Smooth muscle cell (in vitro differentiated cells): ENCODE measurements around the gene TMEM130. TPM values are rescaled to one million over a fixed set of nuclear protein-coding genes. Genes with fewer than 3 reads are reported as not detected.

ENCODE experiments used
- DNase-seq: peaks from one replicate; lab custom pipeline; 2025; ENCODE audit not compliant: unreplicated experiment; lab: John Stamatoyannopoulos, UW
- H2AFZ ChIP-seq: fragments of 200-600 bp; sonication (generic); 2 replicates; pipeline ENCODE4 v1.6.0; 2016; ENCODE audit warnings: antibody characterized with exemption, low read depth, mild to moderate bottlenecking
- H3F3A ChIP-seq: fragments of 200-600 bp; sonication (generic); 2 replicates; pipeline ENCODE4 v1.6.0; 2017; ENCODE audit warnings: antibody characterized with exemption, low read depth
- H3K27ac ChIP-seq: fragments of 200-600 bp; sonication (generic); 2 replicates; pipeline ENCODE4 v1.5.1; 2016; ENCODE audit warnings: low read depth, mild to moderate bottlenecking
- H3K27me3 ChIP-seq: fragments of 200-600 bp; sonication (generic); 2 replicates; pipeline ENCODE4 v1.6.1; 2016; ENCODE audit warnings: low read depth, mild to moderate bottlenecking
- H3K36me3 ChIP-seq: fragments of 200-600 bp; sonication (generic); 2 replicates; pipeline ENCODE4 v1.5.1; 2016; ENCODE audit warnings: low read depth
- H3K4me1 ChIP-seq: fragments of 200-600 bp; sonication (generic); 2 replicates; pipeline ENCODE4 v1.5.1; 2016; ENCODE audit warnings: low read depth
- H3K4me2 ChIP-seq: fragments of 200-600 bp; sonication (generic); 2 replicates; pipeline ENCODE4 v1.6.0; 2016; ENCODE audit warnings: mild to moderate bottlenecking
- H3K4me3 ChIP-seq: fragments of 200-600 bp; sonication (generic); 2 replicates; pipeline ENCODE4 v1.5.1; 2016; ENCODE audit warnings: mild to moderate bottlenecking
- H3K79me2 ChIP-seq: fragments of 200-600 bp; sonication (generic); 2 replicates; pipeline ENCODE4 v1.6.0; 2016; ENCODE audit warnings: low read depth, mild to moderate bottlenecking
- H3K9ac ChIP-seq: fragments of 200-600 bp; sonication (generic); 2 replicates; pipeline ENCODE4 v1.6.0; 2016; ENCODE audit warnings: low read depth
- H3K9me3 ChIP-seq: fragments of 200-600 bp; sonication (generic); replicated peaks from 2 replicates; pipeline ENCODE4 v1.5.1; 2016; ENCODE audit warnings: low read depth
- H4K20me1 ChIP-seq: fragments of 200-600 bp; sonication (generic); 2 replicates; pipeline ENCODE4 v1.6.0; 2016; ENCODE audit warnings: low read depth
- WGBS: methylation state at CpG from one replicate; pipeline ENCODE4 v1.1.7; 2016; ENCODE audit warnings: low lambda C conversion rate; 5-methylcytosine and 5-hydroxymethylcytosine counted together
- polyA plus RNA-seq: library from polyadenylated mRNA; unstranded; fragments of >200 nt; fragmentation: Nextera tagmentation; extraction: Ambion mirVana; gene quantifications from 2 replicates; pipeline ENCODE4 v1.2.1, GENCODE V29; 2016
- total RNA-seq: library from RNA; depleted of rRNA; stranded (reverse); fragments of >200 nt; gene quantifications from 2 replicates; pipeline ENCODE4 v1.2.3, GENCODE V29; 2014
- TF ChIP-seq, protein P1 (sequence below): fragments of 200-600 bp; sonication (generic); IDR thresholded peaks from 2 replicates; pipeline ENCODE4 v1.5.1; 2017; ENCODE audit warnings: borderline replicate concordance, mild to moderate bottlenecking, antibody characterized with exemption; ENCODE audit not compliant: insufficient read depth, poor library complexity, severe bottlenecking

Gene TMEM130
- total and polyA plus RNA-seq, 2 experiments from 2014 or later, result 0.22 to 0.83 TPM

- Histone ChIP-seq H3K9me3 (no peaks in the 10 kb centered on the region), H3K27me3 (no peaks in the 10 kb centered on the region), H3K9ac (no peak overlapping the region), H3K36me3 (no peaks in the 10 kb centered on the region), H3K4me2 (no peak overlapping the region), H3K79me2 (no peaks in the 10 kb centered on the region), H3F3A (no peaks in the 10 kb centered on the region), H3K27ac (no peak overlapping the region), H3K4me3 (no peak overlapping the region), H2AFZ (no peak overlapping the region), H4K20me1 (no peaks in the 10 kb centered on the region), H3K4me1 (no peaks in the 10 kb centered on the region)
- WGBS, result 60% methylated on average over 13 of the region's 13 CpGs
- DNase-seq, result no peak
- TF ChIP-seq, protein P1, sequence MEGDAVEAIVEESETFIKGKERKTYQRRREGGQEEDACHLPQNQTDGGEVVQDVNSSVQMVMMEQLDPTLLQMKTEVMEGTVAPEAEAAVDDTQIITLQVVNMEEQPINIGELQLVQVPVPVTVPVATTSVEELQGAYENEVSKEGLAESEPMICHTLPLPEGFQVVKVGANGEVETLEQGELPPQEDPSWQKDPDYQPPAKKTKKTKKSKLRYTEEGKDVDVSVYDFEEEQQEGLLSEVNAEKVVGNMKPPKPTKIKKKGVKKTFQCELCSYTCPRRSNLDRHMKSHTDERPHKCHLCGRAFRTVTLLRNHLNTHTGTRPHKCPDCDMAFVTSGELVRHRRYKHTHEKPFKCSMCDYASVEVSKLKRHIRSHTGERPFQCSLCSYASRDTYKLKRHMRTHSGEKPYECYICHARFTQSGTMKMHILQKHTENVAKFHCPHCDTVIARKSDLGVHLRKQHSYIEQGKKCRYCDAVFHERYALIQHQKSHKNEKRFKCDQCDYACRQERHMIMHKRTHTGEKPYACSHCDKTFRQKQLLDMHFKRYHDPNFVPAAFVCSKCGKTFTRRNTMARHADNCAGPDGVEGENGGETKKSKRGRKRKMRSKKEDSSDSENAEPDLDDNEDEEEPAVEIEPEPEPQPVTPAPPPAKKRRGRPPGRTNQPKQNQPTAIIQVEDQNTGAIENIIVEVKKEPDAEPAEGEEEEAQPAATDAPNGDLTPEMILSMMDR, result no peak
Measured at GRCh38 chr7:98826811-98827231, 43.0 kb downstream of the TMEM130 start.

- Histone ChIP-seq H3K9ac (no peak overlapping the region), H3K79me2 (no peaks in the 10 kb centered on the region), H3K4me1 (no peaks in the 10 kb centered on the region), H2AFZ (no peak overlapping the region), H3K36me3 (no peaks in the 10 kb centered on the region), H3K9me3 (no peaks in the 10 kb centered on the region), H3F3A (no peaks in the 10 kb centered on the region), H4K20me1 (no peaks in the 10 kb centered on the region), H3K4me2 (no peak overlapping the region), H3K27ac (no peak overlapping the region), H3K27me3 (no peaks in the 10 kb centered on the region), H3K4me3 (no peak overlapping the region)
- DNase-seq, result no peak
- 86% methylated on average over 20 of the region's 20 CpGs for WGBS
- TF ChIP-seq, protein P1, result no peak
Measured at GRCh38 chr7:98826387-98826786, 43.4 kb downstream of the TMEM130 start.

DNA sequence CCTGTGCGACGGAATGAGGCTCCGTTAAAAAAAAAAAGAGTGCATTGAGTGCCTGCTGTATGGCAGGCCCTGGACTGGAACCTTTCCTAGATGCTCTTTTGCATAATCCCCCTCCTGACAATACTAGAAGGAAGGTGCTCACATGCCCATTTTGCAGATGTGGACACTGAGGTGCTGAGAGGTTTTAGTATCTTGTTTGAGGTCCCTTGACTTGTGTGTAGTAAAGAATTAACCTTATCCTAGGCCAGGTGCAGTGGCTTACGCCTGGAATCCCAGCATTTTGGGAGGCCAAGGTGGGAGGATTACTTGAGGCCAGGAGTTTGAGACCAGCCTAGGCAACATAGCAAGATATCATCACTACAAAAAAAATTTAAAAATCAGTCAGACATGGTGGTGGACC is 46.6 kb downstream of the TMEM130 start:
- H3K36me3 ChIP-seq, result no peaks in the 10 kb centered on the region
- no peaks in the 10 kb centered on the region for H4K20me1 ChIP-seq
- H3K4me3 ChIP-seq, result no peak overlapping the region
- no peak overlapping the region for H3K4me2 ChIP-seq
- H3K9me3 ChIP-seq, result no peaks in the 10 kb centered on the region
- H3K4me1 ChIP-seq, result no peaks in the 10 kb centered on the region
- no peaks in the 10 kb centered on the region for H3F3A ChIP-seq
- WGBS, result 97% methylated on average over 4 of the region's 4 CpGs
- DNase-seq, result no peak
- no peak overlapping the region for H3K9ac ChIP-seq
- H2AFZ ChIP-seq, result no peak overlapping the region
- no peaks in the 10 kb centered on the region for H3K27me3 ChIP-seq
- TF ChIP-seq, protein P1, result no peak
- H3K27ac ChIP-seq, result peak overlapping the region; percentile 77
- no peaks in the 10 kb centered on the region for H3K79me2 ChIP-seq

GRCh38 chr7:98821348-98821747 is 48.5 kb downstream of the TMEM130 start:
- H3K27me3 ChIP-seq, result no peaks in the 10 kb centered on the region
- WGBS, result 100% methylated on average over 1 of the region's 1 CpG
- no peaks in the 10 kb centered on the region for H4K20me1 ChIP-seq

More at GRCh38 chr7:98821348-98821747, 48.5 kb downstream of the TMEM130 start:
- H3K4me1 ChIP-seq, result no peaks in the 10 kb centered on the region
- H3K4me3 ChIP-seq, result no peak overlapping the region
- DNase-seq, result no peak
- no peaks in the 10 kb centered on the region for H3K9me3 ChIP-seq
- H3F3A ChIP-seq, result no peaks in the 10 kb centered on the region
- no peak overlapping the region for H2AFZ ChIP-seq
- H3K4me2 ChIP-seq, result no peak overlapping the region
- H3K79me2 ChIP-seq, result no peaks in the 10 kb centered on the region
- H3K9ac ChIP-seq, result no peak overlapping the region
- no peak overlapping the region for H3K27ac ChIP-seq
- H3K36me3 ChIP-seq, result no peaks in the 10 kb centered on the region
- TF ChIP-seq, protein P1, result no peak
